GM12878 (cell line): ENCODE data around the gene YBEY. TPM values are rescaled to one million over a fixed set of nuclear protein-coding genes. Genes with fewer than 3 reads are reported as not detected.
A peak's percentile ranks its signal among the peaks of the same experiment; 100 is the strongest.

ENCODE experiments used
- ATAC-seq: fragments of 200-7000 bp; cut with Tn5 transposase; 3 replicates; pipeline ENCODE4 v1.9.1; 2020; ENCODE audit warnings: mild to moderate bottlenecking, moderate library complexity
- BruUV-seq: library from RNA; stranded (reverse); fragments of 400-500 nt; replicated peaks from 2 replicates; lab custom pipeline; 2021; lab: Mats Ljungman, UMichigan
- CTCF ChIA-PET: fragments of 300-600 bp; sonication (Branson Sonifier 250); formaldehyde crosslinking; extraction: SDS; loops from one replicate; lab custom pipeline; 2021; ENCODE audit warnings: inconsistent platforms; lab: Yijun Ruan, JAX
- POLR2A ChIA-PET: fragments of 350-600 bp; formaldehyde crosslinking; extraction: SDS; loops from one replicate; lab custom pipeline; 2021; ENCODE audit warnings: inconsistent platforms; lab: Charles Lee
- RAD21 ChIA-PET: fragments of 300-600 bp; sonication (Branson Sonifier 250); formaldehyde crosslinking; loops from one replicate; lab custom pipeline; 2023; ENCODE audit warnings: antibody characterized with exemption; ENCODE audit not compliant: unreplicated experiment; lab: Charles Lee
- SMC1A ChIA-PET: fragments of 300-600 bp; sonication (Branson Sonifier 250); formaldehyde crosslinking; loops from one replicate; lab custom pipeline; 2023; ENCODE audit not compliant: unreplicated experiment, uncharacterized antibody; lab: Charles Lee
- DNase-seq: peaks from one replicate; pipeline ENCODE4 v3.0.0-alpha.2; 2011; ENCODE audit warnings: low read depth, low spot score
- FAIRE-seq: peaks from 3 replicates; lab custom pipeline; 2011; peaks lifted over from hg19 to GRCh38; lab: Jason Lieb, UNC
- H2AFZ ChIP-seq: 2 replicates; pipeline ENCODE4 v1.6.0; 2011; ENCODE audit warnings: low read depth, low read length, control low read depth; ENCODE audit not compliant: control insufficient read depth
- H3K27ac ChIP-seq: 2 replicates; pipeline ENCODE4 v1.5.1; 2011; ENCODE audit warnings: control low read depth; ENCODE audit not compliant: control insufficient read depth, insufficient read depth
- H3K27me3 ChIP-seq, 2 experiments: replicated peaks in 1 of 2; 2 replicates each; pipeline versions ENCODE4 v1.6.0 to v1.6.1; 2011; ENCODE audit warnings: low read length in 1 of 2; ENCODE audit not compliant: control insufficient read depth in 2 of 2, insufficient read depth in 2 of 2
- H3K36me3 ChIP-seq, 2 experiments: 2 replicates each; pipeline ENCODE4 v1.5.1; 2011; ENCODE audit warnings: low read length in 1 of 2; ENCODE audit not compliant: control insufficient read depth in 2 of 2, insufficient read depth in 2 of 2
- H3K4me1 ChIP-seq: 2 replicates; pipeline ENCODE4 v1.6.1; 2011; ENCODE audit warnings: mild to moderate bottlenecking, low read length, moderate library complexity, mixed read lengths; ENCODE audit not compliant: control insufficient read depth, insufficient read depth
- H3K4me2 ChIP-seq: 2 replicates; pipeline ENCODE4 v1.6.0; 2011; ENCODE audit warnings: control low read depth; ENCODE audit not compliant: control insufficient read depth, insufficient read depth
- H3K4me3 ChIP-seq: fragments of 200-600 bp; sonication (generic); 2 replicates; pipeline ENCODE4 v1.5.1; 2016
- H3K79me2 ChIP-seq: 2 replicates; pipeline ENCODE4 v1.6.0; 2011; ENCODE audit warnings: low read length; ENCODE audit not compliant: control insufficient read depth, insufficient read depth
- H3K9ac ChIP-seq: 2 replicates; pipeline ENCODE4 v1.8.0; 2011; ENCODE audit warnings: low read length, control low read depth, mixed read lengths; ENCODE audit not compliant: control insufficient read depth, insufficient read depth
- H3K9me3 ChIP-seq: replicated peaks from 3 replicates; pipeline ENCODE4 v1.5.1; 2011; ENCODE audit warnings: mild to moderate bottlenecking, low read length; ENCODE audit not compliant: control insufficient read depth, insufficient read depth
- H4K20me1 ChIP-seq: 2 replicates; pipeline ENCODE4 v1.6.0; 2011; ENCODE audit not compliant: control insufficient read depth, insufficient read depth
- EGR1 ChIP-seq, 2 experiments: IDR thresholded peaks; 1 replicate in 1 of 2; 2 replicates in 1 of 2; pipeline ENCODE4 v1.6.1; 2011 to 2012; ENCODE audit warnings: low read depth in 2 of 2, low read length in 2 of 2, borderline replicate concordance in 1 of 2, mild to moderate bottlenecking in 1 of 2, moderate library complexity in 1 of 2
- HDAC2 ChIP-seq: fragments of 200-600 bp; sonication (generic); IDR thresholded peaks from 2 replicates; pipeline ENCODE4 v1.6.1; 2017
- JUND ChIP-seq: IDR thresholded peaks from 2 replicates; pipeline ENCODE4 v1.6.1; 2012; ENCODE audit warnings: low read depth, mild to moderate bottlenecking, low read length, improper control_type of control experiment, moderate library complexity
- NR2C1 ChIP-seq: fragments of 450-650 bp; IDR thresholded peaks from 2 replicates; pipeline ENCODE4 v1.6.1; 2017; ENCODE audit warnings: antibody characterized with exemption, mild to moderate bottlenecking, moderate library complexity
- PML ChIP-seq: IDR thresholded peaks from 2 replicates; pipeline ENCODE4 v1.6.1; 2012; ENCODE audit warnings: low read length, inconsistent platforms
- SMC3 ChIP-seq: IDR thresholded peaks from 2 replicates; pipeline ENCODE4 v1.6.1; 2011; ENCODE audit warnings: low read length, improper control_type of control experiment, borderline replicate concordance
- SP1 ChIP-seq: IDR thresholded peaks from one replicate; pipeline ENCODE4 v1.6.1; 2011; ENCODE audit warnings: low read depth, low read length
- SRF ChIP-seq, 2 experiments: IDR thresholded peaks; 2 replicates each; pipeline ENCODE4 v1.6.1; 2011; ENCODE audit warnings: low read depth in 2 of 2, low read length in 2 of 2, mild to moderate bottlenecking in 1 of 2, moderate library complexity in 1 of 2
- SUZ12 ChIP-seq: fragments of 200-600 bp; sonication (generic); IDR thresholded peaks from one replicate; pipeline ENCODE4 v1.6.1; 2018; ENCODE audit warnings: antibody characterized with exemption, mild to moderate bottlenecking; ENCODE audit not compliant: unreplicated experiment
- TCF7 ChIP-seq: IDR thresholded peaks from 2 replicates; pipeline ENCODE4 v1.6.1; 2014; ENCODE audit warnings: antibody characterized with exemption, borderline replicate concordance
- ZNF207 ChIP-seq: fragments of 450-650 bp; IDR thresholded peaks from 2 replicates; pipeline ENCODE4 v1.6.1; 2014; ENCODE audit warnings: antibody characterized with exemption, mild to moderate bottlenecking, borderline replicate concordance
- ZNF384 ChIP-seq: IDR thresholded peaks from 2 replicates; pipeline ENCODE4 v1.6.1; 2012; ENCODE audit warnings: low read depth, mild to moderate bottlenecking, low read length, improper control_type of control experiment, borderline replicate concordance
- WGBS: methylation state at CpG from one replicate; pipeline ENCODE4 v1.1.6; 2016; ENCODE audit warnings: low lambda C conversion rate; ENCODE audit not compliant: insufficient replicate concordance, insufficient coverage; ENCODE audit errors: missing lambda C conversion rate; 5-methylcytosine and 5-hydroxymethylcytosine counted together
- in situ Hi-C: fragments of 300-500 bp; cut with MboI; formaldehyde crosslinking; loops from 9 replicates; pipeline ENCODE4 v1.14.3; 2018; ENCODE audit warnings: mixed read lengths
- intact Hi-C: fragments of 100-400 bp; cut with micrococcal nuclease; formaldehyde crosslinking; loops from one replicate; pipeline ENCODE4 v1.14.2; 2022; ENCODE audit not compliant: unreplicated experiment
- polyA plus RNA-seq, 11 experiments: library from polyadenylated mRNA; depleted of rRNA in 4 of 11; unstranded in 6 of 11; stranded (reverse) in 5 of 11; fragments of >200 nt; fragmentation: Nextera tagmentation in 4 of 11; fragmentation: Illumina TruSeq in 1 of 11; extraction: Ambion mirVana in 4 of 11; extraction: Trizol in 1 of 11; gene quantifications; 1 replicate in 1 of 11; 2 replicates in 10 of 11; pipeline versions ENCODE4 v1.2.1 to v1.2.3, GENCODE V29; 2011 to 2016; ENCODE audit warnings: inconsistent platforms in 2 of 11, missing spikeins in 2 of 11, low read depth in 1 of 11
- total RNA-seq, 4 experiments: library from RNA; depleted of rRNA in 3 of 4; stranded (reverse); fragments of >200 nt in 3 of 4; fragmentation: Illumina TruSeq in 1 of 4; extraction: Trizol in 1 of 4; gene quantifications; 2 replicates each; pipeline versions ENCODE4 v1.2.1 to v1.2.3, GENCODE V29; 2013 to 2021
- TF ChIP-seq, protein P1 (sequence below), 3 experiments: IDR thresholded peaks in 2 of 3; conservative IDR thresholded peaks in 1 of 3; 2 replicates each; pipeline ENCODE4 v1.5.1; 2011; ENCODE audit warnings: low read depth in 3 of 3, low read length in 3 of 3, mild to moderate bottlenecking in 3 of 3, control low read depth in 2 of 3, moderate library complexity in 2 of 3, inconsistent platforms in 1 of 3, mixed read lengths in 1 of 3; ENCODE audit not compliant: control insufficient read depth in 2 of 3, insufficient read depth in 1 of 3; ENCODE audit errors: extremely low read depth in 1 of 3
- TF ChIP-seq, protein P2 (sequence below): IDR thresholded peaks from 2 replicates; pipeline ENCODE4 v1.6.1; 2011; ENCODE audit warnings: borderline replicate concordance, low read depth, mild to moderate bottlenecking, moderate library complexity, low read length; ENCODE audit not compliant: insufficient read depth, poor library complexity, severe bottlenecking
- TF ChIP-seq, protein P3 (sequence below): fragments of 450-650 bp; IDR thresholded peaks from 2 replicates; pipeline ENCODE4 v1.6.1; 2016; ENCODE audit warnings: mild to moderate bottlenecking

YBEY gene
- total and polyA plus RNA-seq, 10 of the 15 experiments (the other 5 are each of a cell fraction or from before 2014, with no cell fraction given) = 6.5 to 31.4 (median 18.5) TPM

DNA sequence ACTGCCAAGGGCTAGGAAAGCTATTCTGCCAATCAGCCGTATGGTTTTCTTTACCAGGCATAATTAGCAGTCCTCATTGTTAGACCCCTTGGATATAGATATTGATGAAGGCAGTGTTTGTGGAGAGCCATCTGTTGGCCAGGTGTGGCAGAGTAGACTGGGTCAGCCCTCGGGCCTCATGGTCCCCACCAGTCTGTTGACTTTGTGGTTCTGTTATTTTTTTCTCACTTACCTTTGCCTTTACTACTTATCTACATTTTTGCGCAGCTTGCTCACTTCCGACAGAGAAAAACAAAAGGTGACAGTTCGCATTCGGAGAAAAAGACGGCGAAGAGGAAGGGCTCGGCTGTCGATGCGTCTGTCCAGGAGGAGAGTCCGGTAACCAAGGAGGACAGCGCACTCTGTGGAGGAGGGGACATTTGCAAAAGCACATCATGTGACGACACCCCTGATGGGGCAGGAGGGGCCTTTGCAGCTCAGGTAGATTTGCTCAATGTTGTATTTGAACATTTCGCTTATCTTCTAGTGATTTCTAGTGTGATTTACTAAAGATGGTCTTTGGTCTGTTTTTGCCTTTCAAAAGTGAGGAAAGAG, 40.1 kb downstream of the YBEY start:
- SMC1A ChIA-PET = interaction anchor here (0.7 to 1.7 kb wide), 17 partner anchors 9 to 183 kb away, joined by 3 to 12 read pairs (median 4); partner anchors contain the start of genes DIP2A, MCM3AP and YBEY
- in situ Hi-C loops (no loop called here), intact Hi-C loops (no loop called here)
- POLR2A ChIA-PET = interaction anchor here (1.1 to 1.4 kb wide), 3 partner anchors 43 to 132 kb away, joined by 7 read pairs; partner anchors contain the start of genes DIP2A and LSS
- H3K27ac ChIP-seq = no peak overlapping the region
- TF ChIP-seq, protein P1, sequence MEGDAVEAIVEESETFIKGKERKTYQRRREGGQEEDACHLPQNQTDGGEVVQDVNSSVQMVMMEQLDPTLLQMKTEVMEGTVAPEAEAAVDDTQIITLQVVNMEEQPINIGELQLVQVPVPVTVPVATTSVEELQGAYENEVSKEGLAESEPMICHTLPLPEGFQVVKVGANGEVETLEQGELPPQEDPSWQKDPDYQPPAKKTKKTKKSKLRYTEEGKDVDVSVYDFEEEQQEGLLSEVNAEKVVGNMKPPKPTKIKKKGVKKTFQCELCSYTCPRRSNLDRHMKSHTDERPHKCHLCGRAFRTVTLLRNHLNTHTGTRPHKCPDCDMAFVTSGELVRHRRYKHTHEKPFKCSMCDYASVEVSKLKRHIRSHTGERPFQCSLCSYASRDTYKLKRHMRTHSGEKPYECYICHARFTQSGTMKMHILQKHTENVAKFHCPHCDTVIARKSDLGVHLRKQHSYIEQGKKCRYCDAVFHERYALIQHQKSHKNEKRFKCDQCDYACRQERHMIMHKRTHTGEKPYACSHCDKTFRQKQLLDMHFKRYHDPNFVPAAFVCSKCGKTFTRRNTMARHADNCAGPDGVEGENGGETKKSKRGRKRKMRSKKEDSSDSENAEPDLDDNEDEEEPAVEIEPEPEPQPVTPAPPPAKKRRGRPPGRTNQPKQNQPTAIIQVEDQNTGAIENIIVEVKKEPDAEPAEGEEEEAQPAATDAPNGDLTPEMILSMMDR (IDR thresholded peaks at IDR 0.05 in 2 of 3, conservative IDR thresholded peaks at IDR 0.05 in 1 of 3; ENCODE audit: control insufficient read depth in 2 of 3, extremely low read depth in 1 of 3, insufficient read depth in 1 of 3, low read depth in 3 of 3, low read length in 3 of 3) = peak in 2 of 3 experiments; percentile 7 to 25; a peak in 2 of 6 replicates
- TF ChIP-seq ZNF207 = no peak
- TF ChIP-seq TCF7 = no peak
- peak; percentile 14; the same call in 1 of the 2 replicates for TF ChIP-seq SMC3
- no peak for TF ChIP-seq EGR1 (IDR thresholded peaks at IDR 0.05; ENCODE audit: borderline replicate concordance in 1 of 2, low read depth in 2 of 2, low read length in 2 of 2)
- TF ChIP-seq, protein P2, sequence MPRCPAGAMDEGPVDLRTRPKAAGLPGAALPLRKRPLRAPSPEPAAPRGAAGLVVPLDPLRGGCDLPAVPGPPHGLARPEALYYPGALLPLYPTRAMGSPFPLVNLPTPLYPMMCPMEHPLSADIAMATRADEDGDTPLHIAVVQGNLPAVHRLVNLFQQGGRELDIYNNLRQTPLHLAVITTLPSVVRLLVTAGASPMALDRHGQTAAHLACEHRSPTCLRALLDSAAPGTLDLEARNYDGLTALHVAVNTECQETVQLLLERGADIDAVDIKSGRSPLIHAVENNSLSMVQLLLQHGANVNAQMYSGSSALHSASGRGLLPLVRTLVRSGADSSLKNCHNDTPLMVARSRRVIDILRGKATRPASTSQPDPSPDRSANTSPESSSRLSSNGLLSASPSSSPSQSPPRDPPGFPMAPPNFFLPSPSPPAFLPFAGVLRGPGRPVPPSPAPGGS = peak; percentile 25
- no peak for TF ChIP-seq PML
- TF ChIP-seq, protein P3, sequence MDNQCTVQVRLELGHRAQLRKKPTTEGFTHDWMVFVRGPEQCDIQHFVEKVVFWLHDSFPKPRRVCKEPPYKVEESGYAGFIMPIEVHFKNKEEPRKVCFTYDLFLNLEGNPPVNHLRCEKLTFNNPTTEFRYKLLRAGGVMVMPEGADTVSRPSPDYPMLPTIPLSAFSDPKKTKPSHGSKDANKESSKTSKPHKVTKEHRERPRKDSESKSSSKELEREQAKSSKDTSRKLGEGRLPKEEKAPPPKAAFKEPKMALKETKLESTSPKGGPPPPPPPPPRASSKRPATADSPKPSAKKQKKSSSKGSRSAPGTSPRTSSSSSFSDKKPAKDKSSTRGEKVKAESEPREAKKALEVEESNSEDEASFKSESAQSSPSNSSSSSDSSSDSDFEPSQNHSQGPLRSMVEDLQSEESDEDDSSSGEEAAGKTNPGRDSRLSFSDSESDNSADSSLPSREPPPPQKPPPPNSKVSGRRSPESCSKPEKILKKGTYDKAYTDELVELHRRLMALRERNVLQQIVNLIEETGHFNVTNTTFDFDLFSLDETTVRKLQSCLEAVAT = no peak
- no peak for TF ChIP-seq SRF (IDR thresholded peaks at IDR 0.05; ENCODE audit: low read depth in 2 of 2, low read length in 2 of 2)
- no peak for TF ChIP-seq JUND
- TF ChIP-seq NR2C1 = no peak
- no peak for TF ChIP-seq SP1
- TF ChIP-seq SUZ12 = no peak
- no peak for TF ChIP-seq HDAC2
- TF ChIP-seq ZNF384 = no peak
- H3K27me3 ChIP-seq = no peaks in the 10 kb centered on the region
- FAIRE-seq = no peak
- peak overlapping the region; percentile 62; the same call in 1 of the 2 replicates for H3K4me2 ChIP-seq
- no peak overlapping the region for H3K9ac ChIP-seq
- RAD21 ChIA-PET = interaction anchor here (0.7 to 2.6 kb wide), 10 partner anchors 12 to 282 kb away, joined by 3 to 17 read pairs (median 4); partner anchors contain the start of genes MCM3AP and YBEY
- WGBS = 90% methylated on average over 15 of the region's 15 CpGs
- no peaks in the 10 kb centered on the region for H3K9me3 ChIP-seq
- CTCF ChIA-PET = interaction anchor here (0.8 to 1.9 kb wide), 18 partner anchors 12 to 356 kb away, joined by 3 to 23 read pairs (median 5); partner anchors contain the start of genes MCM3AP and YBEY
- ATAC-seq = no peak
- DNase-seq = no peak
- BruUV-seq = TSS peak; percentile 62
- H3K36me3 ChIP-seq = peaks cover 2 to 7% of the 10 kb centered on the region in 2 experiments
- H2AFZ ChIP-seq = no peak overlapping the region
- 0 out of 2 replicates have a peak overlapping the region, but pooled peaks have one; percentile 36 for H3K4me3 ChIP-seq
- H4K20me1 ChIP-seq = no peaks in the 10 kb centered on the region
- H3K79me2 ChIP-seq = peaks cover 47% of the 10 kb centered on the region
- H3K4me1 ChIP-seq = peaks cover 3% of the 10 kb centered on the region
